ENCODE data around the gene RFFL.
"Not testable (repeated sequence)": the region's sequence is repeated elsewhere in the genome, so short reads cannot be mapped to it uniquely, and the experiment has no call there.

Gene RFFL

DNA sequence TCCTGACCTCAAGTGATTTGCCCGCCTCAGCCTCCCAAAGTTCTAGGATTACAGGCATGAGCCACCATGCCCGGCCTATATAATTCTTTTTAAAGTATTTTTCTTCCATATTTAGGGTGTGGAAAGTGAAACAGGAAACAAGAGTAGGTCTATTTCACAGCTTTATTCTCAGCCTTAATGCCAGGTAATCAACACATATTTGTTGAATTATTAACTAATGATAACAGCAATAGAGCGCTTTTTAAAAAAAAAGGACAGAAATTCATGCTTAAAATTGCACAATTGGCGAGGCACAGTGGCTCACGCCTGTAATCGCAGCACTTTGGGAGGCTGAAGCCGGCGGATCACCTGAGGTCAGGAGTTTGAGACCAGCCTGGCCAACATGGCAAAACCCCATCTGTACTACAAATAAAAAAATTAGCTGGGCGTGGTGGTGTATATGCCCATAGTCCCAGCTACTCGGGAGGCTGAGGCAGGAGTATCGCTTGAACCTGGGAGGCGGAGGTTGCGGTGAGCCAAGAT lies 18.0 kb downstream of the RFFL start:
- DNase-seq: not testable (repeated sequence)

DNA sequence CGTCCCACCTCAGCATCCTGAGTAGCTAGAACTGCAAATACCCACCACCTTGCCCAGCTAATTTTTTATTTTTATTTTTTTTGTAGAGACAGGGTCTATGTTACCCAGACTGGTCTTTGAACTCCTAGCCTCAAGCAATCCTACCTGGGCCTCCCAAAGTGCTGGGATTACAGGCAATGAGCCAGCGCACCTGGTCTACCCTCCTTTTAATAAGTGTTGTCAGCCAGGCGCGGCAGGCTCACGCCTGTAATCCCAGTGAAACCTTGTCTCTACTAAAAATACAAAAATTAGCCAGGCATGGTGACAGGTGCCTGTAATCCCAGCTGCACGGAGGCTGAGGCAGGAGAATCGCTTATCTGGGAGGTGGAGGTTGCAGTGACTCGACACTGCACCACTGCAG lies 19.3 kb downstream of the RFFL start:
- no peak for DNase-seq

DNA sequence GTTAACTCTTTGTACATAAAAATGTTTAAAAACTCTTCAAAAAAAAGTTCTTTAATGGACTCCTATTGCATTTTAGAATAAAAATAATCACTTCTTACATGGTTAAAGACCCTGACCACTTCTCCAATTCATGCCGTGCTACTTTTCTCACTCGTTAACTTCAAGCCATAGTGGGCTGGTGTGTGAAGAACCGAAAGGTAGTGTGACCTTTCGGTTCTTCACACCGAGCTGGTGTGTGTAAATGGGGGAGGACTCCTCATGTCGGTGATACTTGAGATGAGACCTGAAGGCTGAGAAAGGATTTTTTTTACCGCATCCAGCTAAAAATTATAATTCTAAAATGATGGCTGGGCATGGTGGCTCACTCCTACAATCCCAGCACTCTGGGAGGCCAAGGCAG lies 22.1 kb downstream of the RFFL start:
- no peak for DNase-seq

DNA sequence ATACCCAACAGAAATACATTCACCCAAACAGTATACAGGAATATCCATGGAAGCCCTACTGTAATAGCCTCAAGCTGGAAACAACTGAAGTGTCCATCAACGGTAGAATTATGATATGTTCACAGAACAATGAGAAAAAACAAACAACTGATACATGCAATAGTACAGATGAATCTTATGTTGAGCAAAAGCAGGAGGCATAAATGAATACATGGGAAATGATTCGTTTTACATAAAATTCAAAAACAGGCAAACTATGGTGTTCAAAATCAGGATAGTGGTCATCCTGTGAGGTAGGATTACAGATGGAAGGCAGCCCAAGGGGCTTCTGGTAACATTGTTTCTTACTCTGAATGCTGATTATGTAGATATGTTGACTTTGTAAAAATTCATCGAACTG lies 25.1 kb downstream of the RFFL start:
- no peak for DNase-seq

DNA sequence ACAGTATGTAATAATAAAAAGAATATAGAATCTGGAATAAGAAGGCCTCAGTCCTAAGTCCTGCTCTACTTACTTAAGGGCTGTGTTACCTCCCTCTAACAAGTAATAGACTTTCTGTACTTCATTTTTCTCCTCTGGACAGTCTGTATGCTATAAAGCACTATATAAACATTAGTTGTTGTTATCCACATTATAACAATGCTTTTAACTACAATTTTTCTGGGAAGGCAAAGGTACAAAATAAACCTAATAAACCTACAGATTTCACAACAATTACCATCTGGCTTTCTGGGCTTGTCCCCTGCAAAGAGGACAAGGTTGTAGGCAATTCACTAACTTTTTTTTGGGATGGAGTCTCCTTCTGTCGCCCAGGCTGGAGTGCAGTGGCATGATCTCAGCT lies 32.7 kb downstream of the RFFL start:
- no peak for DNase-seq

DNA sequence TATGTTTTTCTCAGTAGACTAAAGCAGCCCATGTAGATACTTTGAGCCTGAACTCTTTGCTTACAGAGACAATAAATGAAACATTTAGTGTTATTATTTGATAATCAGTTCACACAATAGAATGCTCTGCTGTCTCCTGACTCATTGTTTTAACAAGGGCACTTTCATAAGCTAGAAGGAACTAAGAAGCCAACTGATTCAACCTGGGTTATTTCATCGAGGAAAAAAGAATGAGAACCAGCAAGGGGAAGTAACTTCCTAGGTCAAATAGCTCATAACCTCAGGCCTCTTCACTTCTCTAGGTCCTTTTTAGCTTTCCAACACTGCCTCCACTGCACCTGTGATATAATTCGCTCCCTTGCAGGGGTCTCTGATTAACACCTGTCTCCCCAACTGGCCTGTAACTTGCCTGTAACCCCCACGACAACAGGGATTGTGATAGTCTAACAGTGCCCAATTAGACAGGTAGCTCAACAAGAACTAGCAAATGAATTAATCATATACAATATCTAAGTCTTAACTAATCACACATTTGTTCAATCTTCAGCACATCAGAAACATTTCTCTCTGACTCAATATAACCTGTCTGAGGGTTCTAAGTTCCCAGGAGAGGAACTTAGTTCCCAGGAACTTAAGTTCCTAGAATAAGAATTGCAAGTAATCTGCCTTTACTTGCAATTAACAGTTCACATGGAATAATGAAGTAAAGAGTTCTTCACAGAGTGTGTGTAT lies 34.8 kb downstream of the RFFL start:
- DNase-seq: peak; percentile 14

DNA sequence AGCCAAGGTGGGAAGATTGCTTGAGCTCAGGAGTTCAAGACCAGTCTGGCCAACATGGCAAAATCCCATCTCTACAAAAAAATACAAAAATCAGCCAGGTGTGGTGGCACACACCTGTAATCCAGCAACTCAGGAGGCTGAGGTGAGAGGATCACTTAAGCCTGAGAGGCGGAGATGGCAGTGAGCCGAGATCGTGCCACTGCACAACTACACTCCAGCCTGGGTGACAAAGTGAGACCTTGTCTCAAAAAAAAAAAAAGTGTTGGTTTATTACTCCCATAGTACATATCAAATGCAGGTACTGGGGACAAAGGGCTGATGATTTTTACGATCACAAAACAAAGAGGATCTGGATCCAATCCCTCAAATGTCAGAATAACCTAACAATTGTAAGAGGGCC lies 35.4 kb downstream of the RFFL start:
- DNase-seq: not testable (repeated sequence)

DNA sequence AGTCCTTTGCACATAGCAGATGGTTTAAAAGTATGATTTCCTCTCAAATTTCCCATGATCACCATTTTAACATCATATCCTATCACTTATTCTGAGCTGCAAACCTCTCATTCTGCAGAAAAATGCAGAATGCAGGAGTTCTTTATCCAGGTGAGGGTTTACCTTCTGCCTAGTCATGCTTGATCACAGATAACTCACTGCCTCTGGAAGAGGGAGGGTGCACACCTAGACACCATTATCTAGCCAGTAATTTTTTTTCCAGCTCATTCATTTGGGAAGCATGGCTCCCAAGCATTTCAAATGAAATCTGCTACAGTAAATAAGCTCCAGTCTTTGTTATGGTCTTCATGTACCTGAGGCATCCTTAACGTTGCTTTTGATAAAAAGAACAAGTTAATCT lies 38.0 kb downstream of the RFFL start:
- DNase-seq: no peak

DNA sequence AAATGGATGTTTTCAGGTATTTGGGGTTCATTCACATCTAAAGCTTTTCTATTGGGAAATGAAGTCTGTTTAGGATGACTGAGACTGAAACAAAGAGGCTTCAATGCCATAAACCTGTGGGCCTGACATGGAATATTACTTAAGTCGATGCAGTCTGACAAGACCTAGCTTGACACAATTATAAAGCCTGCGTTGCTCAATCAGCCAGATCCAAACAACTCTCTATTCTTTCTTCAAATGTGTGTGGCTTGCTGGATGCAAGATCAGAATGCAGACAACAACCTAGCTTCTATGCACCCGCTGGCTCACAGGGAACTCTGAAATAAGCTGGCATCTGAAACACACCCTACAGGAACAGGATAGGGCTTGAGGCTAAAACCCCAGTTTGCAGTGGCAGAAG lies 40.0 kb downstream of the RFFL start:
- DNase-seq: no peak

DNA sequence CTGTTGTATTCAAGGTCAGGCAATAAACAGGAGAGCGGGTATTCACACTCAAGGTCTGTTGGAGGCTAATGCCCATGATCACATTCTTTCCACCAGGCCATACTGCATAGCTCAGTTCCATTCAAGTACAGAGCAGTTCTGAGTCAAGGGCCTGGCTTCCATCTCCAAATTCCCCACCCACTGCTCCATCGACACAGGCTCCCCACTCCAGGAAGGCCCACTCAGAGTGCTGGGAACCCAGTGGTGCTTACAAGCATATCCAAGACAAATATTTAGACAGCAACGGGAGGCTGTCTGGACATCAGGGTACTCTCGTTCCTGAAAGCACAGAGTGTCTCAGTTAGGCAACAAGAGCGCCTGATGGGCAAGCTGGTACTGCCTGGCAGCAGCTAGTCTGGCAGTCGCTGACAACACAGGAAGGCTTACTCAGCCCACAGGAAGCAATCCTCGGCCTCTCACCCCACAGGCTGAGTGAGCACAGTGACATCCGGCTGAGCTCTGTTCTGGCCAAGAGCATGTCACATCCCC lies 40.9 kb downstream of the RFFL start:
- DNase-seq: peak; percentile 75

DNA sequence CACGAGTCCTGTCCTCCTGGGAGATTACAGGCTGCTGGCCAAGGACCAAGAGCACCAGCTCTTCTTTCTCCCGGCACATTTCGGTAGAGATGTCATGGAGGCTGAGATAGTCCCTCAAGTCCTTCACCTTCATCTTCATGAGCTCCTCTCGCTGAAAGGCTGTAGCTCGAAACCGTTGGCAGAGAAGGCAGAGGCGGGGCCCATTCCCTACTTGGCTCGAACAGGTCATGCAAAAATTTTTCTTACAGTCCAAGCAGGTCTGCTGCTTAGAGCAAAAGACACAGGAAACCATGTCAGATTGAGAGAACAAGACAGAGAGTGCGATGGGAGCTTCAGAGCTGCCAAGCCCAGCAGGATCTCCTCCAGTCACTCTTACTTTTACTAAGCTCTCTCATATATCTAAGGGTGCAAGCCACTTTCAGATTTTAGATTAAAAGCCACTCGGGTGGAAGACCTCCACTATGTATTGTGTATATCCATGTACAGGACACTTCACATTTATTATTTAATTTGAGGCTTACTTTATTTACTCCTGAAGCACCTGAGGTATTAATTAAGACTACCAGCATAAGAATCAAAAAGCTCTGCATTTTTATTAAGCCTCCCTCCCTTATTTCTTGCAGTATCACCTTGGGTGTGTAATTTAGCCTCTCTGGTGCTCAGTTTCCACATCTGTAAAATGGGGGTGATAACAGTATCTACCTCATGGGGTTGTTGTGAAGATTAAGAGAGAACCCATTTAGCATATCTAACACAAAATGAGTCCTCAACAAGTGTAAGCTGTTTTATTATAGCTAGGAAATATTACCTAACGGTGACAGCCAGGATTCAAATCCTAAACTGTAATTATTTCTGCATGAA lies 41.8 kb downstream of the RFFL start:
- no peak for DNase-seq

DNA sequence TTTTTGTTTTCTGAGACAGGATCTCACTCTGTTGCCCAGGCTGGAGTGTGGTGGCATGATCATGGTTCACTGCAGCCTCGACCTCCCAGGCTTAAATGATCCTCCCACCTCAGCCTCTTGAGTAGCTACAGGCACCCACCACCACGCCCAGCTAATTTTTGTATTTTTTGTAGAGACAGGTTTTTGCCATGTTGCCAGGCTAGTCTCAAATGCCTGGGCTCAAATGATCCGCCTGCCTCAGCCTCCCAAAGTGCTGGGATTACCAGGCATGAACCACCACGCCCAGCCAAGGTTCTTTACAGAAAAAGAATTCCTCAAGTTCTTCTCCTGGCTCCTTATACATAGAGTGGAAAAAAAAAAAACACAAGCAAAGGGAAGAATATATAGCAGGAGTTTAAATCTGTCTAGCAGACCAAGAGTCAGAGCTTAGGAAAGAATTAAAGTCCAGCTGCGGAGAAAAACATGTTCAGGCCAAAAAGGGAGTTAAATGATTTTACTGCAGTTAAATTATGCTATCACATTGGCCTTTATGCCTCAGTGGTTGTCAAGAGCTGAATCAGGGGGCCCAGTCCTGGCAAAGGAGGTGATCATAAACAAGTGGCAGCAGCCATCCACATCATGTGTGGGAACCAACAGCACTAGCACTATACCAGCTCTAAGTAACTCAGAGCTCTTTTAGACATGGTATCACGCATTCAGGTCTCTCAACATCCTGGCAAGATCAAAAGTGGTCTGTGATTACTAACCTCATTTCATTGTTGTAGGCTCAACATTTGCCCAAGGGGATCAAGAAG lies 43.9 kb downstream of the RFFL start:
- no peak for DNase-seq

DNA sequence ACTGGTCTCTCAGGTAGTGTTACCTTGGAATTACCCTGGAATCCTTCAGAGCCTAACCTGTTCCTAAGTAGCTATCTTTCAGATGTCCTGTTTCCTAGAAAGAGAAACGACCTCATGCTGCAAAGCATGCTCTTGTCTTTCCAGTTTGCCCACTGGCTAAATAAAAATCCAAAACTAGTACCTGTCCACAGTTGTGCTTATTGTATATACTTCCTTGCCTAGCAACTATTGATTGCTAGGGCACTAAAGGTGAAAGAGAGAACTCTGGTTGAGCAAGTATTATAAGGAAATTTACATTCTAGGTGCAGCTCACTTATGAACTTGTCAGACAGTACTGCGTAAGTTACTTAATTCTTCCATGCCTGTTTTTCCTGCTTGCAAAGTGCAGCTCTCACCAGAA lies 44.7 kb downstream of the RFFL start:
- no peak for DNase-seq

DNA sequence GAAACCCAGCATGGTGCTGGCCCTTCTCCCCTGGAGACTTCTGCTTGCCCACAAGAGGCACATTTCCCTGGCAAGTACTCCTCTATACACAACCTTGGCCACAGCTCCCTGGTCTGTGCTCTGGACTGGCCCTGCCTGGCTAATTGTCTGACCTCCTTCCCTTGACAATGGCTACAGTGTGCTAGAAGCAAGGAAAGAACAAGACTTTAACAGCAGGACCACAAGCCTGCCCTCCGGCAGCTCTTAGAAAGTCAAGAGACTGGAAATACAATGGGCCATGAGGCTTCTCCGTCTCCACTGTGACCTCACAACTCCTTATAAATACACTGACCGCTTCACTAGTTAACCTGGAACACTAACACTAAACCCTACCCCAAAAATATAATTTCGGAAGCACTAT lies 46.5 kb downstream of the RFFL start:
- DNase-seq: no peak

DNA sequence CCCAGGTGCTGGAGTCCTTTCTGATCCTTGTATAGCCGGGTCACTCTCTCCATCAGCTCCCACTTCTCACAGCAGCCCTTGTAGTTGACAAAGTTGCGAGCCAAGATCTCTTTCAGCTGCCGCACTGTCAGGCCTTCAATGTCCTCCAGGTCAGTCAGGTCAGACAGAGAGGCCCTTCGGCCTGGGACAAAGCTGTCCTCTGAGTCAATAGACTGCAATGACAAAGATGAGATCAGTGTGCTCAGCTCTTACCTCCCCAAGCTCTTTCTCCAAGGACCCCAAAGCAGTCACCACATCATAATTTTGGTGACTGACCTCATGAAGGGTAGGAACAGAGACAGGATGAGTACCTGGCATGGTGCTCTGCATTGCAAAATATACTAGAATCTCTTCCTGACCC lies 47.1 kb downstream of the RFFL start:
- DNase-seq: no peak

DNA sequence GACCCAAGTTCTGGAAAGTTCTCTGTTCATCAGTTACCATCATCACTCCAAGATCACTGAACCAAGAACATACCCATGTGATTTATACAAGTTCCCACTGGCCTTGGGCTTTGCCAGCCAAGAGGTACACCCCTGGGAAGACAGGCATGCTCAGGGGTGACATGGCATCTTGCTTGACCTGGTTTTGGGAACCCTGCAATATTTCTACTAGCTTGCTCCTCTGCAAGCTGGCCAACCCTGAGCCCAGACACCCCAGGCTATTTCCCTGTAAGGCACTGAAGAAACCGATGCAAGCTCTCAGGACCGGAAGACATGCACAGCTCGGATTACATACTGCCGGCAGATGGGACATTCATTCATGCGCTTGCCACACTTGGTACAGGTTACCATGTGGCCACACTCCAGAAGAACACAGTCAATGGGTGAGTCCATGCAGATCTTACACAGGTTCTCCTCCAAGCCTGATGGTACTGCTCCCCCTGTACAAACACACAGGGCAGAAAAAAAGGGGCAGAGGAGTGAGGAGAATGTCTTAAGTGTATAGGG lies 51.8 kb downstream of the RFFL start:
- DNase-seq: no peak

DNA sequence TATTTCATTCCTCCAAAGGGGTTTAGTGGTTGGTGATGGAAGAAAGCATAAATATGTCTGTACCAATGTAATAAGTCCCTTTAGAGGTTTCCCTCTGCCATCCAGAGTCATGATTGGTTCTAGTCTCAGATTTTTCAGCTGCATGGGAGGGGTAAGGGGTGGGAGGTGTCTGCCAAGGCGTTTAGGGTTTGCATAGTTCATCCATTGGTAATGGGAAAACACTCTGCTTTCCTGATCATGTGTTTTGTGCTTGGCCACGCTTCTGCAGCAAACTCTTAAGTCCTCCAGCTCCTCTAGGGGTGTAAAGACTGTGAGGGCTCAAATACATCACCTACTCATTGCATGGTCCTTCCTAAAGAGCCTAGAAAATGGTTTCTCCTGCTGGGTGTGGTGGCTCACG lies 53.4 kb downstream of the RFFL start:
- no peak for DNase-seq

DNA sequence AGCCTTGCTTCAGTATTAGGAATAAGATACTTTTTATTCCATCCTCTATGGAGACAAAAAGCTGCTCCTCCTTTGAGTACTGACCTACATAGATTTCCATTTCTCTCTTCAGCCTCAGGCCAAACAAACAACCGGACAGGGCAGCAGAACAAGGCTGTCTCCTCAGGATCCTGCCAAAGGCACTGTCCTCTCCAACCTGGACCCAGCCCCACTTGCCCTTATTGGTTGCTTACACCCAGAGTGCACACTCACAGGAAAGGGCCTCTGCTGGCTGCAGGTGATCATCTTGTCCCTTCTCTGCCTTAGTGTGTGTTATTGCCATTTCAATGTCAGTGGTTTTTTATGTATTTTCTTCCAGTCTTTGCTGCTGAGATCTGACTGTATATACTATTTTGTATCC lies 56.5 kb downstream of the RFFL start:
- DNase-seq: no peak

DNA sequence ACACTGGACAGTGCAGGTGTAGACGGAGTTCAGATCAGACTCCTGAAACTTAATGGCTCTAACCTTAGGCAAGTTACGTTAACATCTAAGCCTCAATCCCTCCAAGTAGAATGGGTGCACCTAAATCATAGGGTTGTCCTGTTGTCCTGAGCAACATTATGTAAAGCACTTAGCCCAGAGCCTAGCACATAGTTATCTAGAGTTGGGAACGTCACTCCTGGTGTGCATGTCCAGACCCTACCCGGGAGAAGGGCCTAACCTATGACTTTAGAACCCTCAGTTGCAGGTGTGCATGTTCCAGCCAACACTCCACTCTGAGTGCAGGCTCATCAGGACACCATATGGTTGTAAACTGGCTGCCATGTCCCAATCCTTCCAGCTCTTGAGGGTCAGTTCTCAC lies 57.2 kb downstream of the RFFL start:
- DNase-seq: no peak

DNA sequence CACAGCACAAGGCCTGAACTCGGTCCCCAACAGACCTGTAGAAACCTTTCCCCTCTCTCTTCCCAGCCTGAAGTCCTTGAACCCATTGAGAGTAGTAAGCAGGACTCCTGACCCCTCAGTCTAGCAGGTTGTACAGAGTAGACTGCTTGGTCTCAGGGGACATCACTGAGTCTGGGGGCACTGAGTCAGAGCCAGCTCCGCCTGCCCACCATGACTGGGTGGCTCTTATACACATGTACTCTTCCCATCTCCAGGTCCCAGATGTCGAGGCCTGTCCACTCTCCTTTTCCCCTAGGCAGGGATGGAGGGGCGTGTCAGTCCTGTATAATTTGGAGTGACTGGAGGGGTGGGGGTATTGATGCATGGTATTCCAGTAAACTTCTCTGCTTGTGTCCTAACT lies 59.7 kb downstream of the RFFL start:
- DNase-seq: no peak

DNA sequence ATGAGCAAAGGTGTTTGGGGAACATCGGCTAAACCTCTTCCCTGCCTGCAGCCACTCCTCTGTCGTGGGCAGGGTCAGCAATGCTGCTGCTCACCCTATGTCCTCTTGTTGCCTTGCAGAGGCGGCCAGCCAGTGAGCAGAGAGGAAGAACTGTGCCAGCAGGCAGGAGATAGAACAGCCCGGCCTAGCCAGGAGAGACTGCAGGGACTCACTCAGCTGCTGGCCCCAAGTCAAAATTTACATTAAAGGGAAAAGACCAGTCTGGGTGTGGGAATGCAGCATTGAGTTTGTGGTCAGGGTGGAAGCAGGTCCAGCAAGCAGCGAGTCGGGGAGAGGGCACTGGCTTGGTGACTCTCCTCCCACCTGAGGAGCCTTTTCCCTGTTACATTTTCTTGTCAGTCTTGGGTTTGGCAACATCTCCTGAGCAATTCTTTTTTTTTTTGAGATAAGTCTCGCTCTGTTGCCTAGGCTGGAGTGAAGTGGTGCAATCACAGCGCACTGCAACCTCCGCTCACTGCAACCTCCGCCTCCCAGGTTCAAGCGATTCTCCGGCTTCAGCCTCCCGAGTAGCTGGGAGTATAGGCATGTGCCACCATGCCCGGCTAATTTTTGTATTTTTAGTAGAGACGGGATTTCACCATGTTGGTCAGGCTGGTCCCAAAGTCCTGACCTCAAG lies 60.5 kb downstream of the RFFL start:
- no peak for DNase-seq

DNA sequence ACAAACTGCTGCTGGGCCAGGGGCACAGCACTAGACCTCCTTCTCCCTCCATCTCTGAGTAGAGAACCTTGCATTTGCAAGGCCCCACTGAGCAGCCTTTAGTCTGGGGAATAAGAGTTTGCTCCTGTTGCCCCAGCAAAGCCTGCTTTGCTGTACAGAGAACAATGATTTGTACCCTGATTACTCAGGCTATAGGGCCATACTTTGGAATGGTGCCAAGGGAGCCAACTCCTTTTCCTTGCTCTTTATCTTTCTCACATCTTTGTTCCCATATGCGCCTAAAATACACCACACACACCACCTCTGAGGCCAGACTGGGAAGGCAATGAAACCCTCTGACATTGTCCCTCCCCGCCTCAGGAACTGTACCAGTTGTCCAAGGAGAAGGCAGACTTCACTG lies 62.0 kb downstream of the RFFL start:
- DNase-seq: no peak
